HCT116 (cell line): ENCODE measurements around the gene CASZ1. TPM values are rescaled to one million over a fixed set of nuclear protein-coding genes. Genes with fewer than 3 reads are reported as not detected.

Experiments used
- ATAC-seq: fragments of 200-7000 bp; cut with Tn5 transposase; 2 replicates; pipeline ENCODE4 v1.9.1; 2020; ENCODE audit warnings: mild to moderate bottlenecking, moderate library complexity
- BruUV-seq: library from RNA; stranded (reverse); fragments of 400-500 nt; replicated peaks from 2 replicates; lab custom pipeline; 2021; lab: Mats Ljungman, UMichigan
- CTCF ChIA-PET: fragments of 300-600 bp; sonication (Branson Sonifier 250); formaldehyde crosslinking; loops from one replicate; lab custom pipeline; 2021; ENCODE audit warnings: antibody characterized with exemption; lab: Charles Lee
- POLR2A ChIA-PET: fragments of 300-600, 350-600 bp; sonication (Branson Sonifier 250); formaldehyde crosslinking; loops from one replicate; lab custom pipeline; 2021; ENCODE audit warnings: antibody characterized with exemption; lab: Charles Lee
- RAD21 ChIA-PET, 2 experiments: fragments of 300-600 bp; sonication (Branson Sonifier 250); formaldehyde crosslinking; loops; one replicate each; lab custom pipeline; 2023; ENCODE audit warnings: low total read pairs in 2 of 2; ENCODE audit not compliant: uncharacterized antibody in 2 of 2, unreplicated experiment in 2 of 2, low non-redundant PET in 1 of 2; lab: Charles Lee
- DNase-seq: peaks from one replicate; pipeline ENCODE4 v3.0.0-alpha.2; 2010; ENCODE audit warnings: low read depth, low spot score
- H2AFZ ChIP-seq: fragments of 200-600 bp; shearing (Covaris generic), sonication (generic); 2 replicates; pipeline ENCODE4 v1.6.1; 2017; ENCODE audit warnings: low read depth, mixed run types, mixed read lengths, antibody characterized with exemption, low read length; ENCODE audit not compliant: poor library complexity, severe bottlenecking
- H3K27ac ChIP-seq: 2 replicates; pipeline ENCODE4 v1.5.1; 2012; ENCODE audit warnings: low read depth, low read length
- H3K27me3 ChIP-seq: fragments of 200-600 bp; sonication (generic); 2 replicates; pipeline ENCODE4 v1.6.1; 2016; ENCODE audit warnings: mixed run types, low read length, mixed read lengths; ENCODE audit not compliant: insufficient read depth
- H3K36me3 ChIP-seq, 2 experiments: fragments of 200-500 bp in 1 of 2; fragments of 200-600 bp in 1 of 2; sonication (Bioruptor generic) in 1 of 2; sonication (generic) in 1 of 2; 2 replicates each; pipeline versions ENCODE4 v1.5.1 to v1.6.1; 2014 to 2016; ENCODE audit warnings: low read length in 2 of 2, inconsistent platforms in 1 of 2, mixed read lengths in 1 of 2, mixed run types in 1 of 2; ENCODE audit not compliant: insufficient read depth in 2 of 2, control insufficient read depth in 1 of 2
- H3K4me1 ChIP-seq, 2 experiments: fragments of 200-600 bp in 1 of 2; sonication (generic) in 1 of 2; 2 replicates each; pipeline versions ENCODE4 v1.5.1 to v1.6.1; 2012 to 2017; ENCODE audit warnings: low read length in 2 of 2, inconsistent platforms in 1 of 2, mild to moderate bottlenecking in 1 of 2, mixed read lengths in 1 of 2, mixed run types in 1 of 2, moderate library complexity in 1 of 2; ENCODE audit not compliant: insufficient read depth in 2 of 2, control insufficient read depth in 1 of 2
- H3K4me2 ChIP-seq: fragments of 200-600 bp; sonication (generic); 2 replicates; pipeline ENCODE4 v1.6.1; 2017; ENCODE audit warnings: mixed run types, low read length, mixed read lengths
- H3K4me3 ChIP-seq, 2 experiments: fragments of 200-600 bp in 1 of 2; sonication (generic) in 1 of 2; replicated peaks in 1 of 2; 2 replicates each; pipeline ENCODE4 v1.5.1; 2011 to 2016; ENCODE audit warnings: low read length in 2 of 2, control low read depth in 1 of 2, low read depth in 1 of 2, mild to moderate bottlenecking in 1 of 2, mixed read lengths in 1 of 2, mixed run types in 1 of 2
- H3K79me2 ChIP-seq: fragments of 200-600 bp; sonication (generic); 2 replicates; pipeline ENCODE4 v1.6.1; 2017; ENCODE audit warnings: mild to moderate bottlenecking, mixed run types, low read length, moderate library complexity, mixed read lengths; ENCODE audit not compliant: insufficient read depth
- H3K9ac ChIP-seq: fragments of 200-600 bp; sonication (generic); 2 replicates; pipeline ENCODE4 v1.6.1; 2016; ENCODE audit warnings: low read length, mixed read lengths
- H3K9me2 ChIP-seq: fragments of 200-600 bp; sonication (generic), shearing (Covaris generic); 2 replicates; pipeline ENCODE4 v1.6.1; 2017; ENCODE audit warnings: mixed run types, mild to moderate bottlenecking, moderate library complexity; ENCODE audit not compliant: insufficient read depth
- H3K9me3 ChIP-seq, 2 experiments: fragments of 200-500 bp in 1 of 2; fragments of 200-600 bp in 1 of 2; sonication (Bioruptor generic) in 1 of 2; sonication (generic) in 1 of 2; 2 replicates each; pipeline ENCODE4 v1.6.1; 2014 to 2017; ENCODE audit warnings: low read length in 2 of 2, mixed read lengths in 2 of 2, inconsistent platforms in 1 of 2, low read depth in 1 of 2, mild to moderate bottlenecking in 1 of 2, mixed run types in 1 of 2, moderate library complexity in 1 of 2; ENCODE audit not compliant: control insufficient read depth in 1 of 2, insufficient read depth in 1 of 2
- H4K20me1 ChIP-seq: fragments of 200-600 bp; sonication (generic), shearing (Covaris generic); 2 replicates; pipeline ENCODE4 v1.6.1; 2017; ENCODE audit warnings: mixed run types, mild to moderate bottlenecking, moderate library complexity; ENCODE audit not compliant: insufficient read depth
- ATF3 ChIP-seq: IDR thresholded peaks from 2 replicates; pipeline ENCODE4 v1.6.1; 2012
- CBX3 ChIP-seq: IDR thresholded peaks from 2 replicates; pipeline ENCODE4 v1.6.1; 2012; ENCODE audit warnings: low read depth
- CTCF ChIP-seq, 3 experiments: fragments of 200-600 bp in 1 of 3; sonication (generic) in 1 of 3; IDR thresholded peaks in 2 of 3; conservative IDR thresholded peaks in 1 of 3; 2 replicates each; pipeline ENCODE4 v1.5.1; 2012 to 2017; ENCODE audit warnings: low read depth in 2 of 3, low read length in 2 of 3, antibody characterized with exemption in 1 of 3, borderline replicate concordance in 1 of 3, control low read depth in 1 of 3, mild to moderate bottlenecking in 1 of 3, mixed read lengths in 1 of 3, mixed run types in 1 of 3, moderate library complexity in 1 of 3; ENCODE audit not compliant: insufficient read depth in 1 of 3
- ELF1 ChIP-seq: IDR thresholded peaks from 2 replicates; pipeline ENCODE4 v1.6.1; 2012; ENCODE audit warnings: low read depth, borderline replicate concordance
- EZH2phosphoT487 ChIP-seq: fragments of 200-600 bp; IDR thresholded peaks from 2 replicates; pipeline ENCODE4 v1.6.1; 2018; ENCODE audit warnings: antibody characterized with exemption, borderline replicate concordance
- FOSL1 ChIP-seq: IDR thresholded peaks from 2 replicates; pipeline ENCODE4 v1.6.1; 2012; ENCODE audit warnings: low read depth
- JUND ChIP-seq: IDR thresholded peaks from 2 replicates; pipeline ENCODE4 v1.6.1; 2012
- POLR2A ChIP-seq: IDR thresholded peaks from 2 replicates; pipeline ENCODE4 v1.7.0; 2011; ENCODE audit warnings: borderline replicate concordance; ENCODE audit not compliant: insufficient read depth, insufficient read length; ENCODE audit errors: extremely low read depth
- POLR2AphosphoS5 ChIP-seq: IDR thresholded peaks from 2 replicates; pipeline ENCODE4 v1.6.1; 2011; ENCODE audit warnings: mild to moderate bottlenecking, low read depth, low read length, moderate library complexity
- SP1 ChIP-seq: IDR thresholded peaks from 2 replicates; pipeline ENCODE4 v1.6.1; 2012; ENCODE audit warnings: low read depth
- SRF ChIP-seq: IDR thresholded peaks from 2 replicates; pipeline ENCODE4 v1.6.1; 2012; ENCODE audit warnings: low read depth
- TCF7L2 ChIP-seq: IDR thresholded peaks from 2 replicates; pipeline ENCODE4 v1.7.0; 2011; ENCODE audit warnings: borderline replicate concordance, inconsistent platforms; ENCODE audit not compliant: insufficient read depth, insufficient read length; ENCODE audit errors: extremely low read depth
- YY1 ChIP-seq: IDR thresholded peaks from 2 replicates; pipeline ENCODE4 v1.6.1; 2011; ENCODE audit warnings: low read length, low read depth, moderate library complexity, mild to moderate bottlenecking; ENCODE audit not compliant: insufficient replicate concordance; ENCODE audit errors: extremely low read depth
- ZNF274 ChIP-seq: fragments of 200-500 bp; sonication (Bioruptor generic); IDR thresholded peaks from 2 replicates; pipeline ENCODE4 v1.6.1; 2014; ENCODE audit warnings: mild to moderate bottlenecking, low read depth, low read length, inconsistent platforms
- intact Hi-C: fragments of 100-400 bp; cut with micrococcal nuclease; formaldehyde crosslinking; loops from 2 replicates; pipeline ENCODE4 v1.10.0; 2022
- total RNA-seq: library from RNA; stranded (reverse); gene quantifications from one replicate; pipeline ENCODE4 v1.2.1, GENCODE V29; 2021; ENCODE audit not compliant: unreplicated experiment
- TF ChIP-seq, protein P1 (sequence below): IDR thresholded peaks from 2 replicates; pipeline ENCODE4 v1.6.1; 2012; ENCODE audit warnings: low read depth

CASZ1 gene
- total RNA-seq, 1 experiment from 2014 or later = 7.7 TPM

- H3K9me3 ChIP-seq = no peaks in the 10 kb centered on the region
- intact Hi-C loops = no loop called here
- no peaks in the 10 kb centered on the region for H4K20me1 ChIP-seq
- no peak for TF ChIP-seq ATF3
- TF ChIP-seq YY1 = no peak
- TF ChIP-seq ZNF274 = no peak
- TF ChIP-seq POLR2A = no peak
- TF ChIP-seq, protein P1, sequence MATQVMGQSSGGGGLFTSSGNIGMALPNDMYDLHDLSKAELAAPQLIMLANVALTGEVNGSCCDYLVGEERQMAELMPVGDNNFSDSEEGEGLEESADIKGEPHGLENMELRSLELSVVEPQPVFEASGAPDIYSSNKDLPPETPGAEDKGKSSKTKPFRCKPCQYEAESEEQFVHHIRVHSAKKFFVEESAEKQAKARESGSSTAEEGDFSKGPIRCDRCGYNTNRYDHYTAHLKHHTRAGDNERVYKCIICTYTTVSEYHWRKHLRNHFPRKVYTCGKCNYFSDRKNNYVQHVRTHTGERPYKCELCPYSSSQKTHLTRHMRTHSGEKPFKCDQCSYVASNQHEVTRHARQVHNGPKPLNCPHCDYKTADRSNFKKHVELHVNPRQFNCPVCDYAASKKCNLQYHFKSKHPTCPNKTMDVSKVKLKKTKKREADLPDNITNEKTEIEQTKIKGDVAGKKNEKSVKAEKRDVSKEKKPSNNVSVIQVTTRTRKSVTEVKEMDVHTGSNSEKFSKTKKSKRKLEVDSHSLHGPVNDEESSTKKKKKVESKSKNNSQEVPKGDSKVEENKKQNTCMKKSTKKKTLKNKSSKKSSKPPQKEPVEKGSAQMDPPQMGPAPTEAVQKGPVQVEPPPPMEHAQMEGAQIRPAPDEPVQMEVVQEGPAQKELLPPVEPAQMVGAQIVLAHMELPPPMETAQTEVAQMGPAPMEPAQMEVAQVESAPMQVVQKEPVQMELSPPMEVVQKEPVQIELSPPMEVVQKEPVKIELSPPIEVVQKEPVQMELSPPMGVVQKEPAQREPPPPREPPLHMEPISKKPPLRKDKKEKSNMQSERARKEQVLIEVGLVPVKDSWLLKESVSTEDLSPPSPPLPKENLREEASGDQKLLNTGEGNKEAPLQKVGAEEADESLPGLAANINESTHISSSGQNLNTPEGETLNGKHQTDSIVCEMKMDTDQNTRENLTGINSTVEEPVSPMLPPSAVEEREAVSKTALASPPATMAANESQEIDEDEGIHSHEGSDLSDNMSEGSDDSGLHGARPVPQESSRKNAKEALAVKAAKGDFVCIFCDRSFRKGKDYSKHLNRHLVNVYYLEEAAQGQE = no peak
- no peak for TF ChIP-seq TCF7L2
- no peak for TF ChIP-seq EZH2phosphoT487
- TF ChIP-seq JUND = no peak
- TF ChIP-seq ELF1 = no peak
- no peak for TF ChIP-seq FOSL1
- TF ChIP-seq POLR2AphosphoS5 = no peak
- TF ChIP-seq CTCF (IDR thresholded peaks at IDR 0.05 in 2 of 3, conservative IDR thresholded peaks at IDR 0.05 in 1 of 3; ENCODE audit: borderline replicate concordance in 1 of 3, insufficient read depth in 1 of 3, low read depth in 2 of 3, low read length in 2 of 3) = no peak
- no peak for TF ChIP-seq SP1
- no peak for TF ChIP-seq CBX3
- TF ChIP-seq SRF = no peak
- TF ChIP-seq, all 23 proteins: peak for 0
- no peaks in the 10 kb centered on the region for H3K79me2 ChIP-seq
- no peak overlapping the region for H3K4me2 ChIP-seq
- no TSS peak for BruUV-seq
- ATAC-seq = no peak
- H3K9ac ChIP-seq = no peak overlapping the region
- H3K36me3 ChIP-seq = no peaks in the 10 kb centered on the region
- DNase-seq = no peak
- CTCF ChIA-PET = no interaction called here
- no peak overlapping the region for H2AFZ ChIP-seq
- no peaks in the 10 kb centered on the region for H3K27me3 ChIP-seq
- no peak overlapping the region for H3K27ac ChIP-seq
- H3K4me1 ChIP-seq = peaks cover 0 to 10% of the 10 kb centered on the region in 2 experiments; a peak in 2 of 4 replicates
- no peak overlapping the region for H3K4me3 ChIP-seq
- RAD21 ChIA-PET = no interaction called here
- POLR2A ChIA-PET = no interaction called here
- H3K9me2 ChIP-seq = no peaks in the 10 kb centered on the region
Measured at GRCh38 chr1:10642403-10643080, 153.9 kb downstream of the CASZ1 start.
